ENCODE measurements around the gene TCF12.
A peak's percentile ranks its signal among the peaks of the same experiment; 100 is the strongest.

TCF12 gene

DNA sequence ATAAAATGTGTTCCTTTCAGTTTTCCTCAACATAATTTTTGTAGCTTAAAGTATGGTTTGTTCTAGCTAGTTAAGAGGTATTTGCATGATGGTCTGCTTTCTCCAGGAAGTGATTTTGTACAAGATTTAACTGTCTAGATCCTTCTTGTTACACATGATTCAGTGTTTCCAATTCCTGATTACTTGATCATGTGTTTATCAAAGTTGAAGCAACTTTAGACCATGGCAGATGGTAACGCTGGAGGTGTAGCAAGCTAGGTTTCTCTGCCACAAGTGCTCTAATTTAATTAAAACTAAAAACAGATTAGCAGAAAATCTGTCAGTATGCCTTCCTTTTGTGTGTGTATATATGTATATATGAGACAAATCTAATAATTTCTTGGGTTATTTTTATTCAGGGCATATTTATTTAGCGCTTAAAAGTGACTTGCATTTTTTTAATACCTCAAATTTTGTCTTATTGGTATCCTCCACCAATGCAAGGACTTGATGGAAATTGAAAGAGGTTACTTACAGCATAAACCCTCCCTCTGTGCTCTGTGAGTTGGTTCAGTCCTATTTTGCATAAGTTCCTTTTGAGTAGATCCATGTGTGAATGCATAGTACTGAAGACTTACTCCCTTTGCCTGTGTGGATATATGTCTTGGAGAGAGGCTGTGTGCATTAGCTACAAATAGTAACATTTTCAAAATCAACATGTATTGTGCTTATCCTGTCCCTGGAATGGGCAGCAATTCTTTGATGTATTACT lies 300.6 kb downstream of the TCF12 start:
- peak; percentile 71 for DNase-seq (ENCODE audit: low read depth)

DNA sequence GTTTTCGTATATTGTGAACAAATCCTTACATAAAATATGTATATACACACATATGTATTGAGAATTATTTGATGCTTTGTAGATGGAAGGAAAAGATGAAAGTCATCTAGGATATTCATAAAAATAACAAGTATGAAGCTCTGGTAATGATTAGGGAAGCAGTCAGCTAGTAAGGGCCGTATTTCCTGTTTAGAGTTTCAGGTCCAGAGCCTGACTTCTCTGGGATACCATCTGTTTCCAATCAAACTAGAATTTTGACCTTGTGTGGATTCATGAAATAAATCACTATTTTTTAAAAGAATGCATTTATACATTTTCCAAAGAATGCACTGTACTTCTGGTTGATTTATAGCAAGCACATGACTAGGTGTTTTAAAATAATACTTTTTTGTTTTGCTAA lies 301.8 kb downstream of the TCF12 start:
- DNase-seq (ENCODE audit: low read depth), result peak; percentile 68

DNA sequence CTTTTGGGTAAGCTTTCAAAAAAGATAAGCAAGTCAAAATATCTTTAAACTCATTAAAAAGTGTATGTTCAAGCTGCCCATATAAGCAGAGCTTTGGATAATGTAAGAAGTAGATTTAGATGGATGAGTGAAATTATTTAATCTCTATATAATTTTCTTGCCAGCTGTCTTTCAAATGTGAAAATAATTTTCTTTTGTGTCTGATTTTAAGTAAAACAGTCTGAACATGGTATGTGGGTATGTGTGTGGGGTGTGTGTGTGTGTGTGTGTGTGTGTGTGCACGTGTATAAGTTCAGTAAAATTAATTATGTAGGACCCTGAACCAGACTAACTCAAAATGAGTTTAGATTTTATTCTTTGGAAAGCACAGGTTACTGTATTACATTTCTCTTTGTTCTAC lies 302.7 kb downstream of the TCF12 start:
- DNase-seq (ENCODE audit: low read depth), result no peak

DNA sequence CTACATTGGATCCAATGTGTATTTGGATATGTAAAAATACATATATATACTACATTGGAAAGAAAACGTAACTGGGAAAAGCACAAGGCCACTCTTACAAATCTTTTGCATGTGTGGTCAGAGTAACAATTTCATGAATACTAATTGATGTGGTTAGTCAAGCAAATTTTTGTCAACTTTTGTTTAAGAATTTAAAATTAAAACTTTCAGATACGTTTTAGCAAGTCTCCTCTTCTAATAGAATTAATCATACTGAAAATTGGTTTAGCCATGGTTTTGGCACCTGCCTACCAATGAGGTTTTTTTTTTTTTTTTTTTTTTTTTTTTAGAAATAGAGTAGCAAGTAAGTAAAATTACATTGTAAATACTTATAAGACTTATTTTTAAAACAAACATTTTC lies 304.9 kb downstream of the TCF12 start:
- no peak for DNase-seq (ENCODE audit: low read depth)

DNA sequence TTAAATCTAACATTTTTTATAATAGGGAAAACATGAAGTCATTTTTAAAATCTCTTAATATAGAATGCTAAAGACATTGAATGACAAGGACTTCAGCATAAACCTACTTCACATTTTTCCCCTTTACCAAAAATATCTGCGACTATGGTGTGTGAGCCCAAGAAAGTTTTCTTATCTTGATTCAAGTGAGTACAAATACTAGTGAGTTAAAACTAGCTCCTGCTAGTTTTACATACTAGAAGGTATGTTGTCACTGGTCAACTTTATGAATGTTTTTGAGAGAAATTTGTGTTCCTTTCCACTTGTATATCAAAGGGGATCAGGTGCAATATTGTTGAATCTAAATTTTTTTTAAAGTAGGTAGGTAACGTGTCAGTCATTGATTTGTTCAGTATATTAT lies 305.4 kb downstream of the TCF12 start:
- DNase-seq (ENCODE audit: low read depth), result no peak

DNA sequence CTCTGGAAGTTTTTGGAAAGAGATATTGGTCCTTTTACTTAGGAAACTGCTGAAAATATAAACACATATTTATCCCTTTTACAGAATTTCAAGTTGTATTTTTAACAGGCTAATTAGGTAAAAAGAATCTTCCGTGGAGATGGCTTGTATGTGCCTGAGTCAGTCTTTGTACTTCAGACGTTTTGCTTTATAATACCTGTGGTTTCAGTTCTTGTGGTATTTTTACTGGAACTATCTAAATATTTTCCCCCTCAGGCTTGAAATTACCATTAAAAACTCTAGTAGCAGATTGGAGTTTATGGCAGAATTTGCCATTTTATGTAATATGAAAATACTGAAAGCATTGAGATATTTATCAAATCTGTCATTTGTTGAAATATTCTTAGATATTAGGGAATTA lies 306.2 kb downstream of the TCF12 start:
- DNase-seq (ENCODE audit: low read depth), result no peak

DNA sequence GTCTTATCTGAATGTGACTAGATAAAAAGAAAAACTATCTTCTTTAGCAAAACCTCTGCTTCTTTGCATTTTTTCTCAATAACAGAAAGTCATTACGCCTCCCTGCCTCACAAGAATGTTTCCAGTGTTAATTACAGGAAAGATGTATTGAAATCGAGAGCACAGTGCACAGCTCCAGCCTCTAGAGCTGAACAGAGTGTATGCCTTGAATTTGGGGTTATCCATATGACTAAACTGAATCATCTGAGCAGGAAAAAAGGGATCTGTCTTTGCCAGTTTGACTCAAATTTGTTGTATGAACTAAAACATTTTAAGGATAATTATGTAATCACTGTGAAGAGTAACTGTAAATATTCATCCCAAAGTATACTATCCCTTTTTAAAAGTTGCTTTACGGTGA lies 308.7 kb downstream of the TCF12 start:
- no peak for DNase-seq (ENCODE audit: low read depth)

DNA sequence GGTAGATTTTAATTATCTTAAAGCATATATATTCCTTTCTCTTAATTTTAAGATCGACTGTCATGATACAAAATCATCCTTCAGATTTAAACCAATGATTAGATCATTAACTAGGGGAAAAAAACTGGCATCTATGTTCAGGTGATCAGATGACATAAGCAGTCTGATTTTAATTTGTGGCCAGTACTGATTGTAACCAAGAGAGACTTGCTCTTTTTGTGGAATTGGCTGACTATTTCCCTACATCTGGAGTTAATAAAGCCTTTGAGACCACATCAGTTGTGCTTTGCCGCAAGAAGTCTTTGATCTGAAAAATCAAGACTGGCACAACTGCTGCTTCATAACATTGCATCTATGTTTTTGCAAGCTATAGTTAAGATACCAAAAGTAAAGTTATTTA lies 309.5 kb downstream of the TCF12 start:
- no peak for DNase-seq (ENCODE audit: low read depth)

DNA sequence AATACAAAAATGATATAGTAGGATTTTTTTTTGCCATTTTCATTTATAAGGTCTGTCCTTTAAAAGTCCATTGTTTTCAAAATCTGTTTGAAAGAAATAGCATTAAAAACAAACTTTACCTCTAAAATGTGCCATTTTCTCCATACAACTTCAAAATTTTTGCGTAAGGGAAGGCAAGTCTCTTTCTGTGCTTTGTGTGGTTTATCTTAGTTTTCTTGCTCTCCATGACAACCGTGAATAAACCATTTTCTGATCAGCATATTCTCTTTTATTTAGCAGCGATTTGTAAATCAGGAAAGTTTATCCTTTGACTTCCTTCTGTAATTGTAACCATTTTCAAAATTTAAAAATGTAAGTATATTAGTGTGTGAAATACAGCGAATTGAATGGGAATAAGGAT lies 310.0 kb downstream of the TCF12 start:
- no peak for DNase-seq (ENCODE audit: low read depth)

DNA sequence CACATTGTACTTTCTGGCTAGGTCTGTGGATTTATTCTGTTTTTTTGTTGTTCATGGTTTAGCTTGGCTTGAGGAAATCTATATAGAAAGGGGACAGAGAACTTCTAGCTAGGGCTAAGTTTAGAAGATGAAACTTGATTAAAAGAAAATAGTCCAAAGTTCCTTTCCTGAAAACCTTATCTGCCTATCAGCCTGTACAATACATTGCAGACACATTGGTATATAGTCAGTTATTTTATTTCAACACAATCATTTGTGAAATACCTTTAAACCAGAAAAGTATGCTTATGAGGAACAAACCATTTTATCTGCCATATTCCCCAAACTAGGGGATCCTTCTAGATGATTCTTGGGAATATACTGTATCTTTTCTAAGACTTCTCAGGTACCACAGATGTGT lies 310.6 kb downstream of the TCF12 start:
- DNase-seq (ENCODE audit: low read depth), result no peak

DNA sequence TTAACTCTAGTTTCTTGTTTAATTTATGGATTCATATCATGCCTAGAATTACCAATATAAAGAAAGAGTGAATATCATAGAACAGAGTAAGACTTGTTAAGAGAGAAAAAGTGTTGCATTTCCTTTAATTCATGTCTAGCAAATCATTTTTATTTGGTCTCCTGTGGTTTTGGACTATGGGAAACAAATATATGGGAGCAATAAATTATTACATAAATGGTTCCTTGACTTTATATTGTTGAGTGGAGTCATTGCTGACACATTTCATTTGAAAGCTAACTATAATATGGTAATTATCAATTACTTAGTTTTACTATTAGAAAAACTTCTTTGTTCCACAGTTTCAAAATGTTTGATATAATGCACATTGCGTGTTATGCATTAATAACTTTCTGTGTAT lies 313.1 kb downstream of the TCF12 start:
- no peak for DNase-seq (ENCODE audit: low read depth)

DNA sequence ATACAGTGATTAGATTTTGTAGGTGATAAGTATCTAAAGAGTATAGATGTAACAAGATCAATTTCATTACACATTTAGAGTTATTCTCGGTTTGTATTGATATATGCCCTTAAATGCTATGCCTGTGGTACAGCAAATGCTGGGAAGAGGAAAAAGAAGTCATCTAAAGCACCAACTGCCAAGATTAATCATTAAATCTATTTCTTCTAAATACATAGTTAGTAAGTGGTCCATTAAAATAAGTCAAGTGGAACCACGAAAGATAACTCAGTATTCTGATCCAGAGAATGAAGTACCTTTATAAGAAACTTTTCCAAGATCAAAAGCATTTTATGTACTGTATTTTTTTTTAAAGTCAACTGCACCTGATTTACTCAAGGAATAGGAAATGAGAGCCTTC lies 315.7 kb downstream of the TCF12 start:
- no peak for DNase-seq (ENCODE audit: low read depth)

DNA sequence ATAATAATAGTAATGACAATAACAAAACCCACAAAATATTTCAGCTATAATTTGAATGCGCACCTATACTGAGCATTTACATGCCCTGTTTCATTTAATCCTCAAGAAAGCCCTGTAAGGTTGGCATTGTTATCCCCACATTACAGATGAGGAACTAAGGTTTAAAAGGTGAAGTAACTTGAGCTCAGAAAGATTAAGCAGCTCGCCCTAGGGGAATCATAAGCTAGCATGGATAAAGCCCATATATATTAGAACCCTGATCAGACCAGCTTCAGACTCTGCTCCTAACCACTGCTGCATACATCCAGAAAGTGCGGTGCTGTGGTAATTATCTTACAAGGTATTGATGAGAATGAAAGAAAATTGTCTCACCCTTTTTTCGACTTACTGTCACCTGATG lies 316.7 kb downstream of the TCF12 start:
- DNase-seq (ENCODE audit: low read depth), result no peak

DNA sequence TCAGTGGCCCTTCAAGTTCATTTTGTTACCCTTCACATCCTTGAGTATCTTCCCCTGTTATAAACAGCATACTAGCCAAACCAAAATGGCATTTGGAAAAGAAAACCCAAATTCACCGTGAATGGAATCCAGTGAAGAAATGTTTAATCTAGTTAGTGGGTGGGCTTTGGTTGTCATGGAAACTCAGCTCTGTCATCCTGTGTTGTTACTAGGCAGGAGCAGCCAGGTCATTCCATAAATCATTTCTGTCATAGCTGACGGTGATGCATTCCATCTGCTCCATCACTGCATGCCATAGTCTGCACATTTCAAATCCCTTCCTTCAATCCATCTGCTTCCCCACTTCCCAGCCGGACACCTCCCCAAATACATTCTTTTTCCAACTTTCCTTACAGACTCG lies 317.4 kb downstream of the TCF12 start:
- no peak for DNase-seq (ENCODE audit: low read depth)

DNA sequence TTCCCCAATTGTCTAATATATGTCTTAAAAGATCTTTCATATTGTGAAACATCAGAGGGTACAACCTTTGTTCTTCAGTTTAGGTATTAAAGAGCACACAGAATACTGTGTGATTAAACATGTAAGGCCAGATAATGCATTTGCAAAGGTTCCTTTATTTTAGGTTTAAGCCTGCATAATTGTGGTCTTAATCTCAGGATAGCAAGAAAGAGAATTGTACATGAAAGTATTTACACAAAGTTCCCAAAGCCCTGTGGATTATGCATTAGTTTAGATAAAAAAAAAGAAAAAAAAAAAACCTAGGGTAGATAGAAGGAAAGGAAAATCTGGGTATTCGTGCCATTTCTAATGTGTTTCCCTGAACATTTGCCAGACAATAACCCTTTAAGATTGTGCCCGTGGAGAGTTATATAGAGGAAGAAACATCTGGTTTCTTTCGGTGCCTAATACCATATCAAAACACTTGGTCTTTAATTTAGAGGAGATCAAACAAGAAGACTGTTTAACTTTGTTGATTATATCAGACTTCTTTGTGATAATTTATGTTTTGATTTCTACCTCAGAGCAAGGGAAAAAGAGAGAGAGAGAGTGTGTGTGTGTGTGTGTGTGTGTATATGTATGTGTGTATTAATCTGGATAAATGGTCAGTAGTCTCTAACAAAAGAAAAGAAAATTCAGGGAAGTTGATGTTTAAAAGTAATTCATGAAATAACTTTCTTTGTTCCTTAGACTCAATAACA lies 318.3 kb downstream of the TCF12 start:
- DNase-seq (ENCODE audit: low read depth), result no peak

DNA sequence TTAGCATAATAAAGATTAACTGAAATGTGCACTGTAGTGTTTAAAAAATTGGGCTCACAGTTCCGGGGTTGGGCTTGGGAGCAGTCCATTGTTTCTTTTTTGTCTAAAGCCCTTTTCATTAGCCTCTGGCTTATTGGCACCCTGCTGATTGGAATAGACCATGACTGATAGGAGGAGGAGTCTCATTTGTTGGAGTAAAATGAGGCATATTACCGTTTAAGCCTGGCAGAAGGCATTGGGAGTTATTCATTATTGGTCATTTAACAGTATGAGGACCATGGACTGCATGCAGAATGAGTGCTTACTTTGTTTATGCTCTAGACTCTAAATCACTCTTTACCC lies 318.8 kb downstream of the TCF12 start:
- DNase-seq (ENCODE audit: low read depth), result no peak

DNA sequence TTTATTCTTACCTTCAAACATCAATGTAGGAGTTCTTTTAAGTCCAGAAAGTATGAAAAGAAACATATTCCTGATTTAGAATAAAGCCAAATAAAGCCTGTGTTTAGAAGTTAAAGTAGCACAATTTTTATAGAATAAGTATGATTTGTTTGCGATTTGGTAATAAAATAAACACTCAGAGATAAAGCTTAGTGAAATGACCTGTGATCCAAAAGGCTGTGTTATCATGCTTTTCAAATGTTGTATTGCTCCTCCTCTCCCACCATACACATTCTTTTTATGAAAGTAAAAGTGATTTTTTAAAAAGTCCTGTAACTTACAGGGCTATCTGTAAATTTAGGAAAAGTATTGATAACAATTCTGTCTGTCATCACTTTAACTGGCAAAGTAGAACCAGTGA lies 319.2 kb downstream of the TCF12 start:
- no peak for DNase-seq (ENCODE audit: low read depth)

DNA sequence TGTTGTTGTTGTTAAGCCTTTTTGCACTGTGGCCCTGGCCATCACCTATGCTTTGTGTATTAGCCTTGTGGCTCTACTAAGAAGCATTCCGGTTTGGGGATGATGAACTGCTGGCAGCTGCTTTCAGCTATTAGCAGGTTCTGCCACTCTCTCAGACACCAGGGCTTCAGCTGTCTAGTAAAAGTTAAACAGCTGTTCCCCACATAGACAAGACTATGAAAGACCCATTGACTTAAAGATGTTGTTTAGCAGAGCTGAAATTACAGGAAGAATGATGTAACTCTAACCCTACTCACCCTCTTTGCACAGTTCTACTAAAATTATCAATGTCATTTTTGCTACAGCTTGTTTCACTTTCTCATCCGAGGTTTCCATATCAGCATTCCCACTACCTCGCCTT lies 326.7 kb downstream of the TCF12 start:
- no peak for DNase-seq (ENCODE audit: low read depth)

DNA sequence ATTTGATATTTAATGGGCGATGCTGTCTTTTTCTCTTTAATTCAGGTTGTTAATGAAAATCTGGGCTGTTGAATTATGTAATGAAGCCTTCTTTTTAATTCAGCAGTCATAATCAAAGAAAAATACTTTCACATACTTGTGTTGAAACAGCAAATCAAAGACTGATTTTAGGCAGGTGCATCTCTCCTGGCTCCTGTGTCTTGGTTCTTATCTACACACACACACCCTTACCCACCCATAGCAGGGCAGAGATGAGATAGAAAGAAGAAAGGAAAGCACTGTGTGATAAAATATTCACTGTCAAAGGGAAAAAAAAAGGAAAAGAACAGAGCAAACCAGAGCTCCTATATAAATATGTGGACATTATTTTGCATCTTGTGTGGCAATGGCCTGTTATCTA lies 327.3 kb downstream of the TCF12 start:
- no peak for DNase-seq (ENCODE audit: low read depth)

DNA sequence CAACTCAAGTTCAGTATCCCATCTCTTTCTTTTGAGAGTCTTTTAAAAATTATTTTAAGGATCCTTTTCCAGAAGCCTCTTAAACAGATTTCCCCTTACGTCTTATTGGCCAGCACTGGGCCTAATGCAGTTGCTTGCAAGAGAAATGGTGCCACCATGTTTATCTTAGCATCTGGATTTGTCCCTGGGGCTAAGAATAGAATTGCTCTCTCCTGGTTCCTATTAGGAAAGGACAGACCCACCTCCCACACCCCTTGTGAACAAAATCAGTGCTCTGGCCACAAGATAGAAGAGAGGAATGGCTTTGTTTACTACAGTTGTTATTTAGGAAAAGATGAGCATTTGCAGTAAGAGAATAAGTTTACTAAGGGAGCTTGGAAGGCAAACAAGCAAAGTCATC lies 329.6 kb downstream of the TCF12 start:
- DNase-seq (ENCODE audit: low read depth), result no peak

DNA sequence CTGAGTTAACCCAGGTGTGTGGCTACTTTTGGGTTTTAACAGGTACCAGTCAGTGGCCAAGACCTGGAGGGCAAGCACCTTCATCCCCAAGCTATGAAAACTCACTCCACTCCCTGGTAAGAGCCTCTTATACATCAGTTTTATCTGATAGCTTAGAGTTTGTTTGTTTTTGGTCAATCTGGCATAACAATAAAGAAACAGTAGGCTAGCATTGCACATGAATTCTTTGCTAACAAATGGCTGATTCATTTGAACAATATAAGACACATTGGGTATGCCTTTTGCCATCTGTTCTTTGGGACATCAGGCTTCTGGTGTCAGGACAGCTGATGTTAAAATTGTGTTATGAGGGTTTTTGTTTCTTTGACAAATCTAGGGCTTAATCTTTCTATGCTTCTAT lies 332.9 kb downstream of the TCF12 start:
- no peak for DNase-seq (ENCODE audit: low read depth)

DNA sequence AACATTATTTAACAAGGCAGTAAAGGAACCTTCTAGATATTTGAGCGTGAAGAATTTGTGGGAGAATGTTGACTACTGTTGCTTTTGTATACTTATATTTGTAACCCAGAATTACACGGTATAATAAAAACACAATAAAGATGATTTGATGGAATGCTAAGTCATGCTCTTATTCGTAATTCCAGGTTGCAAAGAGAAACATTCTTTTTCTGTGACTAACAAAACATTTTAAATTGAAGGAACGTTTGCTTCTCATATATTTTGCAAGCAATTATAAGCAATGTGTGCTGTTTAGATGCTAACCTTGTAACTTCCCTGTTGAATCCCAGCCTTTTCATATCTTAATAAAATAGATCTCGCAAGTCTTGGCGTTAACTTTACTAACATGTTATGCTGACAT lies 333.5 kb downstream of the TCF12 start:
- peak; percentile 54 for DNase-seq (ENCODE audit: low read depth)

DNA sequence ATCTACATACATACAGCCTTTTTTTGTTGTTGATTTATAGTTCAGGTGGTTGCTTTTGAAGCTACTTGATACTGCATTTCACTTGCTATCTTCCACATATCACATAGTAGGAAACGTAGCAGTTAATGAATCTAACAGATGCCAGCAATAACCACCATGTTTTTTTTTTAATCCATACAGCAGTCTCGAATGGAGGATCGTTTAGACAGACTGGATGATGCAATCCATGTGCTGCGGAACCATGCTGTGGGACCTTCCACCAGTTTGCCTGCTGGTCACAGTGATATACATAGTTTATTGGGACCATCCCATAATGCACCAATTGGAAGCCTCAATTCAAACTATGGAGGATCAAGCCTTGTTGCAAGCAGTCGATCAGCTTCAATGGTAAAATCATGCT lies 334.6 kb downstream of the TCF12 start:
- no peak for DNase-seq (ENCODE audit: low read depth)

DNA sequence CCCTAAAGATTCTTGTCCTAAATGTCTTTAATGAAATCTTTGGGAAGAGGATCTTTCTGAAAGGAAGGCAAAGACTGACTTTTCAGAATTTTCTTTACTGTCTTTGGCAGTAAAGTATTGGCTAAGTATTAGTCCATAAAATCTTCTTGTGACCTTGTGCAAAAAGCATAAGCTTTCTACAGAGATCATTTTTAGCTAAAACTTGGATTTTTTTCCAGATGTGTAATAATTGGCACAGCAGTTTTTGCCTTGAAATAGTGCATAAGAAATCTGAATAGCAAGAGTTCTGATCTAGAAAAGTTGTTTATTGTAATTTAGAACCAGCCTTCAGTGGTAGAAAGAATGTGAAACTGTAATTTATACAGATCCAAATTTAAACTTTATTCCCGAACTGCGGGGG lies 335.1 kb downstream of the TCF12 start:
- DNase-seq (ENCODE audit: low read depth), result no peak

All from GM04503 (cell line).